Thymus (tissue), 11 donors: Measurements from ENCODE around the gene RASA2. TPM values are rescaled to one million over a fixed set of nuclear protein-coding genes. Genes with fewer than 3 reads are reported as not detected.

Source experiments
- DNase-seq, 9 donors: peaks; one replicate each; pipeline ENCODE4 v3.0.0-alpha.2; 2013; ENCODE audit warnings: low spot score in 9 of 9, low read depth in 6 of 9, missing footprints in 1 of 9
- H3K27ac ChIP-seq, 2 donors: one replicate each; pipeline ENCODE4 v1.5.1; 2013; ENCODE audit warnings: control low read depth in 1 of 2, low read depth in 1 of 2, low read length in 1 of 2, mild to moderate bottlenecking in 1 of 2, moderate library complexity in 1 of 2
- H3K27me3 ChIP-seq, 2 donors: one replicate each; pipeline ENCODE4 v1.5.1; 2013; ENCODE audit warnings: low read length in 1 of 2; ENCODE audit not compliant: control insufficient read depth in 2 of 2, insufficient read depth in 1 of 2
- H3K36me3 ChIP-seq, 2 donors: one replicate each; pipeline ENCODE4 v1.5.1; 2013; ENCODE audit warnings: low read length in 1 of 2, mild to moderate bottlenecking in 1 of 2, moderate library complexity in 1 of 2; ENCODE audit not compliant: control insufficient read depth in 2 of 2, insufficient read depth in 2 of 2
- H3K4me1 ChIP-seq, 2 donors: one replicate each; pipeline ENCODE4 v1.5.1; 2013; ENCODE audit warnings: low read length in 2 of 2; ENCODE audit not compliant: control insufficient read depth in 2 of 2, insufficient read depth in 2 of 2
- H3K4me3 ChIP-seq, 2 donors: one replicate each; pipeline ENCODE4 v1.5.1; 2013; ENCODE audit warnings: low read length in 2 of 2, control low read depth in 1 of 2, mild to moderate bottlenecking in 1 of 2
- H3K9me3 ChIP-seq, 2 donors: one replicate each; pipeline ENCODE4 v1.5.1; 2013; ENCODE audit warnings: low read length in 1 of 2, mild to moderate bottlenecking in 1 of 2; ENCODE audit not compliant: control insufficient read depth in 2 of 2, insufficient read depth in 1 of 2
- WGBS: extraction: QIAGEN DNeasy Blood & Tissue Kit; methylation state at CpG from one replicate; pipeline ENCODE4 v1.1.7; 2013; 5-methylcytosine and 5-hydroxymethylcytosine counted together
- polyA plus RNA-seq: library from polyadenylated mRNA; stranded (reverse); fragments of 200-250 nt; gene quantifications from one replicate; pipeline ENCODE4 v1.2.3, GENCODE V29; 2013
- total RNA-seq: library from RNA; stranded (reverse); fragments of 120-200 nt; gene quantifications from one replicate; pipeline ENCODE4 v1.2.4, GENCODE V29; 2013
- donor health status: healthy.

Gene RASA2
- total and polyA plus RNA-seq, 2 donors, result 16.0 to 21.1 TPM

GRCh38 chr3:141646760-141647561 is 160.1 kb downstream of the RASA2 start:
- Histone ChIP-seq H3K27ac (no peak overlapping the region), H3K27me3 (no peaks in the 10 kb centered on the region), H3K4me3 (no peak overlapping the region), H3K4me1 (no peaks in the 10 kb centered on the region), H3K9me3 (no peaks in the 10 kb centered on the region), H3K36me3 (no peaks in the 10 kb centered on the region)
- peak in 2 of 9 donors; percentile 12 to 37 for DNase-seq
- 92% methylated on average over 8 of the region's 8 CpGs for WGBS

- Histone ChIP-seq H3K27me3 (no peaks in the 10 kb centered on the region), H3K9me3 (no peaks in the 10 kb centered on the region), H3K27ac (no peak overlapping the region), H3K36me3 (no peaks in the 10 kb centered on the region), H3K4me3 (no peak overlapping the region), H3K4me1 (no peaks in the 10 kb centered on the region)
- WGBS, result 93% methylated on average over 3 of the region's 3 CpGs
- no peak for DNase-seq
These were observed 160.7 kb downstream of the RASA2 start for GRCh38 chr3:141647562-141647915.

GRCh38 chr3:141648055-141648910 is 161.5 kb downstream of the RASA2 start:
- Histone ChIP-seq H3K4me1 (no peaks in the 10 kb centered on the region), H3K4me3 (no peak overlapping the region), H3K27me3 (no peaks in the 10 kb centered on the region), H3K9me3 (no peaks in the 10 kb centered on the region), H3K36me3 (no peaks in the 10 kb centered on the region), H3K27ac (no peak overlapping the region)
- 91% methylated on average over 9 of the region's 9 CpGs for WGBS
- no peak for DNase-seq

- no peak for DNase-seq
- Histone ChIP-seq H3K9me3 (no peaks in the 10 kb centered on the region), H3K27ac (no peak overlapping the region), H3K4me1 (no peaks in the 10 kb centered on the region), H3K36me3 (no peaks in the 10 kb centered on the region), H3K27me3 (no peaks in the 10 kb centered on the region), H3K4me3 (no peak overlapping the region)
- WGBS, result 87% methylated on average over 3 of the region's 3 CpGs
These were observed 163.0 kb downstream of the RASA2 start for GRCh38 chr3:141649871-141650270.

- no peaks in the 10 kb centered on the region for H3K4me1 ChIP-seq
- no peaks in the 10 kb centered on the region for H3K9me3 ChIP-seq
- H3K27me3 ChIP-seq, result no peaks in the 10 kb centered on the region
- H3K36me3 ChIP-seq, result no peaks in the 10 kb centered on the region
- no peak overlapping the region for H3K27ac ChIP-seq
- no peak overlapping the region for H3K4me3 ChIP-seq
- no peak for DNase-seq
- WGBS, result 94% methylated on average over 2 of the region's 2 CpGs
These were observed 164.0 kb downstream of the RASA2 start for GRCh38 chr3:141650783-141651182.

- Histone ChIP-seq H3K27ac (no peak overlapping the region), H3K9me3 (no peaks in the 10 kb centered on the region), H3K36me3 (no peaks in the 10 kb centered on the region), H3K4me3 (no peak overlapping the region), H3K4me1 (no peaks in the 10 kb centered on the region), H3K27me3 (no peaks in the 10 kb centered on the region)
- DNase-seq, result no peak
- WGBS, result 86% methylated on average over 2 of the region's 2 CpGs
These were observed 164.6 kb downstream of the RASA2 start for GRCh38 chr3:141651409-141651808.

- H3K36me3 ChIP-seq, result no peaks in the 10 kb centered on the region
- no peak overlapping the region for H3K27ac ChIP-seq
- H3K4me3 ChIP-seq, result no peak overlapping the region
- H3K4me1 ChIP-seq, result no peaks in the 10 kb centered on the region
- 93% methylated on average over 5 of the region's 5 CpGs for WGBS
- no peak for DNase-seq
- peaks cover 3 to 6% of the 10 kb centered on the region in 2 donors for H3K9me3 ChIP-seq
- H3K27me3 ChIP-seq, result peaks cover 0 to 3% of the 10 kb centered on the region in 2 donors
These were observed 165.5 kb downstream of the RASA2 start for GRCh38 chr3:141652349-141652748.

- H3K9me3 ChIP-seq, result peaks cover 3 to 11% of the 10 kb centered on the region in 2 donors
- no peak overlapping the region for H3K27ac ChIP-seq
- no peaks in the 10 kb centered on the region for H3K4me1 ChIP-seq
- WGBS, result 95% methylated on average over 4 of the region's 4 CpGs
- H3K36me3 ChIP-seq, result no peaks in the 10 kb centered on the region
- peaks cover 7 to 18% of the 10 kb centered on the region in 2 donors for H3K27me3 ChIP-seq
- H3K4me3 ChIP-seq, result no peak overlapping the region
- DNase-seq, result no peak
These were observed 167.0 kb downstream of the RASA2 start for GRCh38 chr3:141653847-141654246.

GRCh38 chr3:141655801-141656200 is 169.0 kb downstream of the RASA2 start:
- no peak overlapping the region for H3K27ac ChIP-seq
- WGBS, result 97% methylated on average over 4 of the region's 4 CpGs
- no peaks in the 10 kb centered on the region for H3K36me3 ChIP-seq
- no peak for DNase-seq
- H3K4me1 ChIP-seq, result peaks cover 4 to 7% of the 10 kb centered on the region in 2 donors
- peaks cover 18 to 37% of the 10 kb centered on the region in 2 donors for H3K27me3 ChIP-seq
- H3K4me3 ChIP-seq, result no peak overlapping the region
- H3K9me3 ChIP-seq, result peaks cover 3 to 15% of the 10 kb centered on the region in 2 donors
